DMS 273 (cell line): ENCODE measurements around the gene ZMYND8.
A peak's percentile ranks its signal among the peaks of the same experiment; 100 is the strongest.
"Not testable (repeated sequence)": the region's sequence is repeated elsewhere in the genome, so short reads cannot be mapped to it uniquely, and the experiment has no call there.

Experiments
- DNase-seq: peaks from one replicate; lab custom pipeline; 2025; ENCODE audit not compliant: unreplicated experiment; lab: John Stamatoyannopoulos, UW

Gene ZMYND8

GRCh38 chr20:47314647-47315338, 41.7 kb downstream of the ZMYND8 start:
- no peak for DNase-seq

- DNase-seq = no peak
Observed at GRCh38 chr20:47311967-47312681, 44.4 kb downstream of the ZMYND8 start.

GRCh38 chr20:47311211-47311610, 45.3 kb downstream of the ZMYND8 start:
- no peak for DNase-seq

- no peak for DNase-seq
Observed at GRCh38 chr20:47310729-47311128, 45.8 kb downstream of the ZMYND8 start.

GRCh38 chr20:47309806-47310426, 46.6 kb downstream of the ZMYND8 start:
- no peak for DNase-seq

- no peak for DNase-seq
Observed at GRCh38 chr20:47309394-47309793, 47.1 kb downstream of the ZMYND8 start.

- not testable (repeated sequence) for DNase-seq
Observed at GRCh38 chr20:47307569-47307968, 48.9 kb downstream of the ZMYND8 start.

GRCh38 chr20:47306755-47307370, 49.6 kb downstream of the ZMYND8 start:
- no peak for DNase-seq

- DNase-seq = no peak
Observed at GRCh38 chr20:47306095-47306494, 50.4 kb downstream of the ZMYND8 start.

GRCh38 chr20:47305667-47306066, 50.8 kb downstream of the ZMYND8 start:
- no peak for DNase-seq

GRCh38 chr20:47304287-47304686, 52.2 kb downstream of the ZMYND8 start:
- peak; percentile 17 for DNase-seq

GRCh38 chr20:47303736-47304135, 52.8 kb downstream of the ZMYND8 start:
- DNase-seq = no peak

- no peak for DNase-seq
Observed at GRCh38 chr20:47300071-47300470, 56.4 kb downstream of the ZMYND8 start.

GRCh38 chr20:47298624-47299023, 57.9 kb downstream of the ZMYND8 start:
- DNase-seq = no peak

- DNase-seq = no peak
Observed at GRCh38 chr20:47297746-47298145, 58.8 kb downstream of the ZMYND8 start.

- DNase-seq = peak; percentile 12
Observed at GRCh38 chr20:47296950-47297349, 59.5 kb downstream of the ZMYND8 start.

GRCh38 chr20:47295921-47296426, 60.5 kb downstream of the ZMYND8 start:
- no peak for DNase-seq

- no peak for DNase-seq
Observed at GRCh38 chr20:47295129-47295813, 61.2 kb downstream of the ZMYND8 start.

- DNase-seq = no peak
Observed at GRCh38 chr20:47293631-47294030, 62.9 kb downstream of the ZMYND8 start.

GRCh38 chr20:47292581-47292980, 63.9 kb downstream of the ZMYND8 start:
- DNase-seq = no peak
